C4-2B (cell line): ENCODE results near the gene DGKE.

ENCODE experiments used
- CTCF ChIP-seq: fragments of 450-650 bp; conservative IDR thresholded peaks from 2 replicates; pipeline ENCODE4 v1.5.1; 2017; ENCODE audit warnings: mild to moderate bottlenecking
- ZFX ChIP-seq: fragments of 450-650 bp; IDR thresholded peaks from 2 replicates; pipeline ENCODE4 v1.6.1; 2017

- no peak for TF ChIP-seq CTCF
- TF ChIP-seq ZFX: no peak
Observed at GRCh38 chr17:56801459-56802178, 32.3 kb upstream of the DGKE start.
